Activated CD8-positive, alpha-beta T cell treated with anti-CD3 and anti-CD28 coated beads for 36 hours (primary cell): ENCODE data around the gene SPACDR. TPM values are rescaled to one million over a fixed set of nuclear protein-coding genes. Genes with fewer than 3 reads are reported as not detected.

ENCODE experiments used
- ATAC-seq: fragments of 200-7000 bp; cut with Tn5 transposase; one replicate; pipeline ENCODE4 v1.10.0; 2021; ENCODE audit warnings: mild to moderate bottlenecking, moderate library complexity
- CTCF ChIA-PET: fragments of 350-600 bp; sonication (Branson Sonifier 250); formaldehyde crosslinking; loops from one replicate; lab custom pipeline; 2021; ENCODE audit warnings: antibody characterized with exemption; lab: Charles Lee
- POLR2A ChIA-PET: fragments of 350-600 bp; sonication (Branson Sonifier 250); formaldehyde crosslinking; loops from one replicate; lab custom pipeline; 2021; ENCODE audit warnings: antibody characterized with exemption; lab: Charles Lee
- DNase-seq: peaks from one replicate; pipeline ENCODE4 v3.0.0-alpha.2; 2020
- H3K27ac Mint-ChIP-seq: one replicate; pipeline ENCODE4 v1.8.0; 2021; ENCODE audit warnings: mild to moderate bottlenecking, mixed read lengths
- H3K27me3 Mint-ChIP-seq: one replicate; pipeline ENCODE4 v1.8.0; 2021; ENCODE audit warnings: mixed read lengths
- H3K36me3 Mint-ChIP-seq: one replicate; pipeline ENCODE4 v1.8.0; 2021; ENCODE audit warnings: low read depth, mixed read lengths
- H3K4me1 Mint-ChIP-seq: one replicate; pipeline ENCODE4 v1.8.0; 2021; ENCODE audit warnings: low read depth, mixed read lengths
- H3K4me3 Mint-ChIP-seq: one replicate; pipeline ENCODE4 v1.8.0; 2021; ENCODE audit warnings: mild to moderate bottlenecking, moderate library complexity, mixed read lengths
- H3K9me3 Mint-ChIP-seq: one replicate; pipeline ENCODE4 v1.8.0; 2021; ENCODE audit warnings: mixed read lengths
- CTCF ChIP-seq: fragments of 200-600 bp; IDR thresholded peaks from one replicate; pipeline ENCODE4 v1.8.0; 2022; ENCODE audit warnings: antibody characterized with exemption, mild to moderate bottlenecking
- intact Hi-C: fragments of 100-400 bp; cut with micrococcal nuclease; formaldehyde crosslinking; loops from one replicate; pipeline ENCODE4 v1.10.0; 2022
- total RNA-seq, 2 experiments: library from RNA; stranded (reverse); gene quantifications; one replicate each; pipeline ENCODE4 v1.2.3, GENCODE V29; 2021

The SPACDR gene
- total RNA-seq, 2 experiments from 2014 or later = 3.7 to 4.6 TPM

DNA sequence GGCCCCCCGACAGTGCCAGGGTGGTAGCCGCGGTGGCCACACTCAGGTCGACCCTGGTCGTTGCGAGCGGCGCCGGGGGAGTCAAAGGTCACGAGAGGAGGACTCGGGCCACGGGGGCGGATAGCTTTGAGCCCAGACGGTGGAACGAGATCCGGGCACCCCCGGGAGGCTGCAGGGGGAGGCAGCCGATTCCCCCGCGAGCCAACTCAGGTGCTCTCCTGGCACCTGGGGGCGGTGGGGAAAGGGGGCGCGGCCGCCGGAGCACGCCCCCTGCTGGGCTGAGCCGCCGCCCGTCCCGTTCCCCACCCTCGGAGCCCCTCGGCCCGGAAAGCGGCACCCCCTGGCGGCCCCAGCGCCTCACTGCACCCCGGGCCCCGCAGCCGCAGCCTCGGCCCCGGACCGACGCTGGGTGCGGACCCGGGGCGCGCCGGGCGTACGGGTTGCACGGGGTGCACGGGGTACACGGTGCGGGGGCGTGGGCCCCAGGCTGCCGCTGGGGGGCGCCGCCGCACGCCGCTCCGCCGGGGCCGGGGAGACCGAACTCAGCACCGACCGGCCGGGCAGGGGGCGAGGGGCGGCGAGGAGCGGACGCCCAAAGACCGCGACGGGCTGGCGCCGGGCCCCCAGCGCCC lies 19.1 kb upstream of the SPACDR start:
- ChIA-PET CTCF (interaction anchor here (0.6 to 9.3 kb wide), 32 partner anchors 9 to 197 kb away, joined by 3 to 75 read pairs (median 4); partner anchors contain the start of genes FBXO24, LRCH4 and MOSPD3), POLR2A (interaction anchor here (0.6 to 1.9 kb wide), 6 partner anchors 10 to 392 kb away, joined by 3 to 5 read pairs (median 4); no protein-coding TSS in a partner anchor)
- Mint-ChIP-seq H3K27me3 (no peaks in the 10 kb centered on the region), H3K36me3 (peaks cover under 1% of the 10 kb centered on the region), H3K4me1 (peaks cover 15% of the 10 kb centered on the region), H3K9me3 (no peaks in the 10 kb centered on the region), H3K27ac (peak overlapping the region; percentile 52), H3K4me3 (peak overlapping the region; percentile 79)
- TF ChIP-seq CTCF = peak; percentile 99
- intact Hi-C loops = no loop called here
- DNase-seq (peak; percentile 83), ATAC-seq (peak; percentile 69)

DNA sequence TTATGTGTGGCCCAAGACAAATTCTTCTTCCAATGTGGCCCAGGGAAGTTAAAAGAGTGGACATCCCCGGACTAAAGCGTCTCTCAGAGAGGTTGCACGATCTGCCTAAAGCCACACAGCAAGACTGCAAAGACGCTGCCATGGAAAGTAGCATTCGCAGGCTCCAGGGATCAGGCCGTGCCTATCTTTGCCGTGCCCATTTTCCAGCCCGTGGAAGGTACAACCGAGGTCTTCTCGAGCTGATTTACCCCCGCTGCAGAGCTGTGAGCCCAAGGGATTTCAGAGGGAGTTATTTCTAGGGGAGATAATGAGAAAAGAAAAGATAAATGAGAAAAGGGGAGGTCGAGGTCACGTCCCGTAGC lies 18.6 kb upstream of the SPACDR start:
- POLR2A ChIA-PET = interaction anchor here (1.0 to 1.9 kb wide), 4 partner anchors 10 to 101 kb away, joined by 3 to 5 read pairs (median 5); no protein-coding TSS in a partner anchor

GRCh38 chr7:100481466-100481865 lies 17.4 kb upstream of the SPACDR start:
- DNase-seq (no peak), ATAC-seq (no peak)
- H3K4me1 Mint-ChIP-seq = peaks cover 20% of the 10 kb centered on the region
- H3K27me3 Mint-ChIP-seq = no peaks in the 10 kb centered on the region
- TF ChIP-seq CTCF = no peak
- peaks cover 14% of the 10 kb centered on the region for H3K36me3 Mint-ChIP-seq
- ChIA-PET CTCF (interaction anchor here (1.0 to 9.3 kb wide), 9 partner anchors 11 to 210 kb away, joined by 3 to 75 read pairs (median 8); no protein-coding TSS in a partner anchor), POLR2A (interaction anchor here (0.6 kb wide), 1 partner anchor 60 kb away, joined by 3 read pairs; no protein-coding TSS in a partner anchor)
- no peaks in the 10 kb centered on the region for H3K9me3 Mint-ChIP-seq
- intact Hi-C loops = no loop called here
- H3K27ac Mint-ChIP-seq = no peak overlapping the region
- H3K4me3 Mint-ChIP-seq = peak overlapping the region; percentile 17

More for the DNA sequence above, 18.6 kb upstream of the SPACDR start:
- intact Hi-C loops = no loop called here
- no peak for DNase-seq
- H3K27ac Mint-ChIP-seq = peak overlapping the region; percentile 52
- peaks cover 5% of the 10 kb centered on the region for H3K36me3 Mint-ChIP-seq
- TF ChIP-seq CTCF = no peak
- H3K4me1 Mint-ChIP-seq = peaks cover 15% of the 10 kb centered on the region
- CTCF ChIA-PET = interaction anchor here (0.6 to 9.3 kb wide), 33 partner anchors 9 to 209 kb away, joined by 3 to 75 read pairs (median 4); partner anchors contain the start of genes FBXO24, LRCH4 and MOSPD3
- no peaks in the 10 kb centered on the region for H3K27me3 Mint-ChIP-seq
- no peaks in the 10 kb centered on the region for H3K9me3 Mint-ChIP-seq
- ATAC-seq = no peak
- peak overlapping the region; percentile 79 for H3K4me3 Mint-ChIP-seq

DNA sequence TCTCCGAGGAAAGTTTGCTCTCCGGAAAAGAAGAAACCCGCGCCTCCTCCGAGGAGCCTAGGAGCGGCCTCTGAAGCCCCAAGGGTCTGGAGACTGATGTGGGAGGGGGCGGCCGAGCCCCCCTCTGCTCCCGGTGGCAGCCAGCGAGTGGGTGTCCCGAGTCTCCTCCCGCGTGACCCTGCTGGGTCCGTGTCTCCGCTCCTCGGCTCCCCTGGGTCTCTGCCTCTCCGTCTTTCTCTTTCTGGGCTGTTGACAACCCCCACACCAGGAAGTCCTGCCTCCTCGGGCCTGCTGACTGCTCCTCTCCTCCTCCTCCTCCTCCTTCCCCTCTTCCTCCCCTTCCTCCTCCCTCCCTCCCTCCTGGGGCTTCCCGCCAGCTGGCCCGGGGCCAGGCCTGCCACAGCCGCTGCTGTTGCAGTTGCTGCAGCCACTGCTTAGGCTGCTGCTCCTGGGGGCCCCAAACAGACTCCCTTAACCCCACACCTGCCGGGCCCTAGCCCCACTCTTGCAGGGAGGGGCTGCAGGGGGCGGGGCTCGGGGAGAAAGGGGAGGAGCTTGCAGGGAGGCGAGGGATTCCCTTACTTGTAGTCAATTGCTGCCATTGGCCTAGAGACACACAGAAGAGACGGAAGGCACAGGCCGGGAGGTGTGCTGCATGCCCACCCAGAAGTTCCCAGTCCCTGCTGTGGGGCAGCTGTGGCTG lies 15.0 kb upstream of the SPACDR start, which contains the start of gene TSC22D4:
Gene TSC22D4, minus strand, starts transcription at position 257 of the 703 bp plus-strand sequence. CDS start 1,176 bp downstream, outside the sequence.
- ATAC-seq = peak; percentile 76
- peak; percentile 94 for DNase-seq
- H3K36me3 Mint-ChIP-seq = peaks cover 32% of the 10 kb centered on the region
- ChIA-PET POLR2A (interaction anchor here (0.7 to 2.1 kb wide), 7 partner anchors 9 to 239 kb away, joined by 3 to 7 read pairs (median 3); partner anchors contain the start of gene PPP1R35), CTCF (interaction anchor here (0.8 to 9.3 kb wide), 9 partner anchors 9 to 227 kb away, joined by 3 to 75 read pairs (median 8); partner anchors contain the start of genes MOSPD3 and POP7)
- no peaks in the 10 kb centered on the region for H3K9me3 Mint-ChIP-seq
- no peak for TF ChIP-seq CTCF
- peak within 1 kb of the TSS; percentile 94 for H3K4me3 Mint-ChIP-seq
- H3K27me3 Mint-ChIP-seq = no peaks in the 10 kb centered on the region
- intact Hi-C loops = loop anchor here (5.0 to 10.0 kb wide), 2 partner anchors 68 to 216 kb away; partner anchors contain the start of gene GIGYF1
- peaks cover 40% of the 10 kb centered on the region for H3K4me1 Mint-ChIP-seq
- H3K27ac Mint-ChIP-seq = peak within 1 kb of the TSS; percentile 95
